MM.1S (cell line): ENCODE results near the gene FARP1.

Experiments
- DNase-seq: peaks from one replicate; pipeline ENCODE4 v3.0.0-alpha.2; 2015
- H2AFZ ChIP-seq: fragments of 300-600 bp; sonication (generic); 2 replicates; pipeline ENCODE4 v1.6.0; 2016; ENCODE audit warnings: antibody characterized with exemption, low read length
- H3F3A ChIP-seq: fragments of 300-600 bp; sonication (generic); 2 replicates; pipeline ENCODE4 v1.6.1; 2016; ENCODE audit warnings: mild to moderate bottlenecking, antibody characterized with exemption, low read length, moderate library complexity, mixed read lengths; ENCODE audit not compliant: insufficient read depth
- H3K27ac ChIP-seq: fragments of 300-600 bp; sonication (generic); 2 replicates; pipeline ENCODE4 v1.5.1; 2016; ENCODE audit warnings: mild to moderate bottlenecking, low read length
- H3K27me3 ChIP-seq: fragments of 300-600 bp; sonication (generic); replicated peaks from 2 replicates; pipeline ENCODE4 v1.6.0; 2016; ENCODE audit warnings: low read length; ENCODE audit not compliant: insufficient read depth
- H3K36me3 ChIP-seq: fragments of 300-600 bp; sonication (generic); replicated peaks from 2 replicates; pipeline ENCODE4 v1.6.1; 2016; ENCODE audit warnings: mild to moderate bottlenecking, low read length, mixed read lengths; ENCODE audit not compliant: insufficient read depth
- H3K4me1 ChIP-seq: fragments of 300-600 bp; sonication (generic); 2 replicates; pipeline ENCODE4 v1.6.1; 2016; ENCODE audit warnings: low read length, mixed read lengths
- H3K4me2 ChIP-seq: fragments of 300-600 bp; sonication (generic); 2 replicates; pipeline ENCODE4 v1.6.0; 2016; ENCODE audit warnings: low read depth, low read length
- H3K4me3 ChIP-seq: fragments of 300-600 bp; sonication (generic); 2 replicates; pipeline ENCODE4 v1.5.1; 2016; ENCODE audit warnings: low read length, mixed read lengths
- H3K79me2 ChIP-seq: fragments of 300-600 bp; sonication (generic); 2 replicates; pipeline ENCODE4 v1.6.1; 2016; ENCODE audit warnings: mixed run types, low read length, mixed read lengths
- H3K9ac ChIP-seq: fragments of 300-600 bp; sonication (generic); 2 replicates; pipeline ENCODE4 v1.6.1; 2016; ENCODE audit warnings: low read length, mixed read lengths
- H3K9me2 ChIP-seq: fragments of 300-600 bp; sonication (generic); replicated peaks from 2 replicates; pipeline ENCODE4 v1.6.1; 2016; ENCODE audit warnings: mild to moderate bottlenecking, low read length, mixed read lengths; ENCODE audit not compliant: insufficient read depth
- H3K9me3 ChIP-seq: fragments of 300-600 bp; sonication (generic); replicated peaks from 2 replicates; pipeline ENCODE4 v1.6.1; 2016; ENCODE audit warnings: mild to moderate bottlenecking, low read length, mixed read lengths; ENCODE audit not compliant: insufficient read depth
- H4K20me1 ChIP-seq: fragments of 300-600 bp; sonication (generic); 2 replicates; pipeline ENCODE4 v1.6.1; 2016; ENCODE audit warnings: mild to moderate bottlenecking, low read length, moderate library complexity, mixed read lengths; ENCODE audit not compliant: insufficient read depth
- CTCF ChIP-seq: fragments of 300-600 bp; sonication (generic); IDR thresholded peaks from 2 replicates; pipeline ENCODE4 v1.5.1; 2016; ENCODE audit warnings: antibody characterized with exemption, low read length, mixed read lengths
- EZH2 ChIP-seq: fragments of 300-600 bp; sonication (generic); optimal IDR thresholded peaks from 2 replicates; pipeline ENCODE3; 2017; ENCODE audit warnings: low read depth, mild to moderate bottlenecking, antibody characterized with exemption, low read length, mixed read lengths
- EZH2phosphoT487 ChIP-seq: fragments of 300-600 bp; sonication (generic); IDR thresholded peaks from 2 replicates; pipeline ENCODE4 v1.6.1; 2018; ENCODE audit warnings: antibody characterized with exemption, low read length

FARP1 gene

GRCh38 chr13:98461486-98462240, 318.8 kb downstream of the FARP1 start:
- Histone ChIP-seq H4K20me1 (no peaks in the 10 kb centered on the region), H3K9ac (no peak overlapping the region), H3K36me3 (0 out of 2 replicates have a peak, but pooled peaks cover 5% of the 10 kb centered on the region), H2AFZ (no peak overlapping the region), H3K79me2 (peaks cover 34% of the 10 kb centered on the region), H3K4me1 (no peaks in the 10 kb centered on the region), H3K9me2 (no peaks in the 10 kb centered on the region), H3K4me2 (no peak overlapping the region), H3K27me3 (no peaks in the 10 kb centered on the region), H3K9me3 (no peaks in the 10 kb centered on the region), H3K4me3 (no peak overlapping the region), H3F3A (no peaks in the 10 kb centered on the region), H3K27ac (no peak overlapping the region)
- no peak for TF ChIP-seq EZH2phosphoT487
- TF ChIP-seq EZH2, result no peak
- no peak for TF ChIP-seq CTCF
- DNase-seq, result no peak

- DNase-seq, result no peak
- Histone ChIP-seq H3F3A (no peaks in the 10 kb centered on the region), H3K27ac (no peak overlapping the region), H3K9me3 (no peaks in the 10 kb centered on the region), H4K20me1 (no peaks in the 10 kb centered on the region), H3K4me1 (no peaks in the 10 kb centered on the region), H3K27me3 (no peaks in the 10 kb centered on the region), H3K9ac (no peak overlapping the region), H3K36me3 (0 out of 2 replicates have a peak, but pooled peaks cover 5% of the 10 kb centered on the region), H3K4me3 (no peak overlapping the region), H3K9me2 (no peaks in the 10 kb centered on the region), H3K79me2 (peaks cover 41% of the 10 kb centered on the region), H2AFZ (no peak overlapping the region), H3K4me2 (no peak overlapping the region)
- TF ChIP-seq EZH2phosphoT487, result no peak
- TF ChIP-seq CTCF, result no peak
- no peak for TF ChIP-seq EZH2
These were observed 319.5 kb downstream of the FARP1 start for GRCh38 chr13:98462241-98462882.

- 0 out of 2 replicates have a peak, but pooled peaks cover 5% of the 10 kb centered on the region for H3K36me3 ChIP-seq
- H4K20me1 ChIP-seq, result no peaks in the 10 kb centered on the region
- no peak overlapping the region for H3K4me3 ChIP-seq
- no peaks in the 10 kb centered on the region for H3K9me3 ChIP-seq
- TF ChIP-seq EZH2phosphoT487 (no peak), EZH2 (no peak)
- H3K27ac ChIP-seq, result no peak overlapping the region
- H3K79me2 ChIP-seq, result peaks cover 46% of the 10 kb centered on the region
- no peak overlapping the region for H3K4me2 ChIP-seq
- H3K9me2 ChIP-seq, result no peaks in the 10 kb centered on the region
- H3K4me1 ChIP-seq, result no peaks in the 10 kb centered on the region
- no peak overlapping the region for H2AFZ ChIP-seq
- DNase-seq, result no peak
- H3K9ac ChIP-seq, result no peak overlapping the region
- H3F3A ChIP-seq, result no peaks in the 10 kb centered on the region
- no peaks in the 10 kb centered on the region for H3K27me3 ChIP-seq
These were observed 320.1 kb downstream of the FARP1 start for GRCh38 chr13:98462946-98463345.
